Activated naive CD4-positive, alpha-beta T cell treated with anti-CD3 and anti-CD28 coated beads, Interleukin-2, amount 10 ng/mL, durations not matched to agents 7 days and 5 days (primary cell): ENCODE measurements around the gene SNAP25.
A peak's percentile ranks its signal among the peaks of the same experiment; 100 is the strongest.

Experiments used
- CTCF ChIA-PET: fragments of 350-600 bp; sonication (Branson Sonifier 250); formaldehyde crosslinking; loops from one replicate; lab custom pipeline; 2021; ENCODE audit warnings: antibody characterized with exemption; lab: Charles Lee
- DNase-seq: peaks from one replicate; pipeline ENCODE4 v3.0.0-alpha.2; 2020
- H3K27ac Mint-ChIP-seq: one replicate; pipeline ENCODE4 v1.8.0; 2021; ENCODE audit warnings: mild to moderate bottlenecking, moderate library complexity, mixed read lengths
- H3K27me3 Mint-ChIP-seq: one replicate; pipeline ENCODE4 v1.8.0; 2021; ENCODE audit warnings: mild to moderate bottlenecking, mixed read lengths
- H3K36me3 Mint-ChIP-seq: one replicate; pipeline ENCODE4 v1.8.0; 2021; ENCODE audit warnings: mixed read lengths
- H3K4me1 Mint-ChIP-seq: one replicate; pipeline ENCODE4 v1.8.0; 2021; ENCODE audit warnings: mixed read lengths
- H3K4me3 Mint-ChIP-seq: one replicate; pipeline ENCODE4 v1.8.0; 2021; ENCODE audit warnings: mild to moderate bottlenecking, moderate library complexity, mixed read lengths
- H3K9me3 Mint-ChIP-seq: one replicate; pipeline ENCODE4 v1.8.0; 2021; ENCODE audit warnings: mixed read lengths

Gene SNAP25

DNA sequence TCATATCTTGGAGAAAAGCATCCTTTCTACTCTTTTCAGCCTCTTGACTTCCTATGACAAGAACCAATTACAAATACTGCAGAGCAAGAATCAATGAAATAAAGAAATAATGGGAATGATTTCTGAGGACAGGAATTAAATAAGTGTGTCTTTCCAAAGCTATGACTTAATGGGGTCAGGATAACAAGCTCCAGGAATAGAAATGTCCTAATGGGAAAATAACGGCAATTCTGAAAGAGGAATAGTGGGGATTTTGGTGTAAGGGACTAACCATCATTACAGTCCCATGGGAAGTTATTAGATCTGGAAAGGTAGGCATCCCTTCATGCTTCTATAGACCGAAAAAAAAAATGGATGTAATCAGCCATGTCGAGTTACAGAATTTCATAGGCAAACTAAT, 28.2 kb upstream of the SNAP25 start:
- Mint-ChIP-seq H3K27ac (no peak overlapping the region), H3K4me3 (no peak overlapping the region), H3K27me3 (no peaks in the 10 kb centered on the region), H3K36me3 (no peaks in the 10 kb centered on the region), H3K9me3 (peaks cover 3% of the 10 kb centered on the region), H3K4me1 (no peaks in the 10 kb centered on the region)
- DNase-seq = no peak
- CTCF ChIA-PET = interaction anchor here (0.6 kb wide), 1 partner anchor 95 kb away, joined by 4 read pairs; no protein-coding TSS in a partner anchor

- no peak for DNase-seq
- Mint-ChIP-seq H3K4me1 (no peaks in the 10 kb centered on the region), H3K36me3 (no peaks in the 10 kb centered on the region), H3K4me3 (no peak overlapping the region), H3K27me3 (no peaks in the 10 kb centered on the region), H3K9me3 (peaks cover 3% of the 10 kb centered on the region), H3K27ac (no peak overlapping the region)
- CTCF ChIA-PET = interaction anchor here (0.7 kb wide), 1 partner anchor 1135 kb away, joined by 3 read pairs; no protein-coding TSS in a partner anchor
These were observed 26.5 kb upstream of the SNAP25 start for GRCh38 chr20:10192171-10192570.

GRCh38 chr20:10194166-10194565, 24.5 kb upstream of the SNAP25 start:
- CTCF ChIA-PET = no interaction called here
- Mint-ChIP-seq H3K4me1 (no peaks in the 10 kb centered on the region), H3K9me3 (no peaks in the 10 kb centered on the region), H3K36me3 (no peaks in the 10 kb centered on the region), H3K27me3 (no peaks in the 10 kb centered on the region), H3K4me3 (no peak overlapping the region), H3K27ac (no peak overlapping the region)
- no peak for DNase-seq

DNA sequence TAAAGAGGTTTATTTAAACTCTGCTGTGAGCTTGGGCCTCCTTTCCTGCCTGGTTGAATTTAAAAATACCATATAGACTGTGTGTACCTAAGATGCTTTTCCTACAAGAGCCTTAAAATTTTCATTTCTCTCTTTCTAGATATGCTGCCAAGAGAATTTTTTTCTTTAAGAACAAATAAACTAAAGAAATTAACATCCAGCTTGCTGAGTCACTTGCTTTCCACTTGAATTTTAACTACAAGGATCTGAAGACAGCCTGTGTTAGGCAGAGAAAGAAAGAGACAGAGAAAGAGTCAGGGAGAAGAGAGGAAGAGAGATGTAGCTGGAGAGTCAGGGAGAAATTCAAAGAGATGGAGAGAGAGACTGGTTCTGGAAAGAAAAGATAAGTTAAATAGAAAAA, 18.3 kb upstream of the SNAP25 start:
- H3K4me1 Mint-ChIP-seq = no peaks in the 10 kb centered on the region
- DNase-seq = no peak
- H3K9me3 Mint-ChIP-seq = no peaks in the 10 kb centered on the region
- H3K27ac Mint-ChIP-seq = no peak overlapping the region
- no peaks in the 10 kb centered on the region for H3K36me3 Mint-ChIP-seq
- H3K4me3 Mint-ChIP-seq = no peak overlapping the region
- CTCF ChIA-PET = no interaction called here
- no peaks in the 10 kb centered on the region for H3K27me3 Mint-ChIP-seq

DNA sequence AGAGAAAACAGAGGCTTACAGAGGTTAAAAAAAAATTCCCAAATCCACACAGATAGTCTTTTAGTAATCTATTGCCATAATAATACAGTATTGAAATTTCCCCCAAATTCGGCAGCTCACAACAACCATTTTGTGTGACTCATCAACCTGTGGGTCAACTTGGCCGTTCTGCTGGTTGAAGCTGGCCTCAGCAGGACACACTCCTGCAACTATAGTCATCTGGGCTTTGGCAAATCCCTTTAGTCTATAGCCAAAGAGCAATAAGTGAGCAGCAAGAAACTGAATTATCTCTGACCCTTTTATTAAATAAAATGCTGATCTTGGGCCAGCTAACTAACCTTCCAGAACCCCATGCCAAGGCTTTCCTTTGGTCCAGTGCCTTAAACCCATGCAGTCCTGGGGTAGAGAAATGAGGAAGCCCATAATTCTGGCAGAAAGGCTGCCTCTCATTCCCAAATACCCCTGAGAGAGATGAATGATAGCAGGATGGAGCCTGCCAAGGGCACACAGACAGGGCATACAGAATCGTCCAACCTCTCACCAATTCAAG, 17.2 kb upstream of the SNAP25 start:
- no peaks in the 10 kb centered on the region for H3K9me3 Mint-ChIP-seq
- no peak overlapping the region for H3K27ac Mint-ChIP-seq
- no peaks in the 10 kb centered on the region for H3K36me3 Mint-ChIP-seq
- no peaks in the 10 kb centered on the region for H3K4me1 Mint-ChIP-seq
- CTCF ChIA-PET = no interaction called here
- no peak for DNase-seq
- no peak overlapping the region for H3K4me3 Mint-ChIP-seq
- H3K27me3 Mint-ChIP-seq = no peaks in the 10 kb centered on the region

DNA sequence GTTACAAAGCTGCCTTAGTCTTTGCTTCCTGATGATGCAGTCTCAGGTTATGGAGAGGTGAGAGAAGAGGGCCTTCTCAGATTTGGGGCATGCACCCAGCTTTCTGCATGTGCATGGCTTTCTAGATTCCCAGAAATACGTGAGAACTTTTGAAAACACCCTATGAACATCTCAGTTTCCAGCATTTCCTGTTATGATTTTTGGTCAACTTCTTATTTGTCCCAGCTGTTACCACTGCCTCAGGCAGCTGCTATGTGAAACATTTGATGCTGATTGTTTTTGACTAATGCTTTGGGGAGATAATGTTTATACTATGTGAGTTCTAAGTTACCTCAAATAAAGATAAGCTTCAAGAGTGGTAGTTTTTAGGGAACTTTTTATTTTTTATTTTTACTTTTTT, 9.5 kb upstream of the SNAP25 start:
- H3K27ac Mint-ChIP-seq = no peak overlapping the region
- no peaks in the 10 kb centered on the region for H3K36me3 Mint-ChIP-seq
- CTCF ChIA-PET = no interaction called here
- no peaks in the 10 kb centered on the region for H3K4me1 Mint-ChIP-seq
- H3K4me3 Mint-ChIP-seq = no peak overlapping the region
- no peak for DNase-seq
- H3K9me3 Mint-ChIP-seq = no peaks in the 10 kb centered on the region
- no peaks in the 10 kb centered on the region for H3K27me3 Mint-ChIP-seq

DNA sequence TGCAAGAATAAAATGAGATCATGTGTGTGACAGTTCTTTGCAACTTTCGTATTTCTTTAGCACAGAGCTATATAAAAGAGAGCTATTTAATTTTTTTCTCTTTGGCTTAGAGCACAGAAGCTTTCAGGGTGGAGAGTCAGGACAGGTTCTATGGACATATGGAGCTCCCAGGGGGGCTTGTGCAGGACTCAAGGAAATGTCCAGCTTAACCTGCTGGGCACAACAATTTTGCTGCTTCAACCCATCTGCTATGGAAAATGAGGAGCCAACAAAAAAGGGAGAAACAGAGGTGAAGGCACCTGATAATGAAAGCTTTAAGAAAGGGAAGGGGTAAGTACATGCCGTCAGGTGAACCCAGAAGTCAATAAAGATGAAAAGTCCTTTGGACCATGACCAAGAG, 5.1 kb upstream of the SNAP25 start:
- Mint-ChIP-seq H3K27ac (no peak overlapping the region), H3K4me1 (peaks cover 2% of the 10 kb centered on the region), H3K9me3 (no peaks in the 10 kb centered on the region), H3K36me3 (peaks cover 1% of the 10 kb centered on the region), H3K4me3 (no peak overlapping the region), H3K27me3 (peaks cover 14% of the 10 kb centered on the region)
- CTCF ChIA-PET = no interaction called here
- no peak for DNase-seq

GRCh38 chr20:10216146-10216791, 2.4 kb upstream of the SNAP25 start:
- peaks cover 1% of the 10 kb centered on the region for H3K36me3 Mint-ChIP-seq
- CTCF ChIA-PET = no interaction called here
- DNase-seq = no peak
- no peak overlapping the region for H3K4me3 Mint-ChIP-seq
- no peaks in the 10 kb centered on the region for H3K9me3 Mint-ChIP-seq
- H3K27me3 Mint-ChIP-seq = peaks cover 25% of the 10 kb centered on the region
- H3K27ac Mint-ChIP-seq = no peak overlapping the region
- H3K4me1 Mint-ChIP-seq = peaks cover 6% of the 10 kb centered on the region

DNA sequence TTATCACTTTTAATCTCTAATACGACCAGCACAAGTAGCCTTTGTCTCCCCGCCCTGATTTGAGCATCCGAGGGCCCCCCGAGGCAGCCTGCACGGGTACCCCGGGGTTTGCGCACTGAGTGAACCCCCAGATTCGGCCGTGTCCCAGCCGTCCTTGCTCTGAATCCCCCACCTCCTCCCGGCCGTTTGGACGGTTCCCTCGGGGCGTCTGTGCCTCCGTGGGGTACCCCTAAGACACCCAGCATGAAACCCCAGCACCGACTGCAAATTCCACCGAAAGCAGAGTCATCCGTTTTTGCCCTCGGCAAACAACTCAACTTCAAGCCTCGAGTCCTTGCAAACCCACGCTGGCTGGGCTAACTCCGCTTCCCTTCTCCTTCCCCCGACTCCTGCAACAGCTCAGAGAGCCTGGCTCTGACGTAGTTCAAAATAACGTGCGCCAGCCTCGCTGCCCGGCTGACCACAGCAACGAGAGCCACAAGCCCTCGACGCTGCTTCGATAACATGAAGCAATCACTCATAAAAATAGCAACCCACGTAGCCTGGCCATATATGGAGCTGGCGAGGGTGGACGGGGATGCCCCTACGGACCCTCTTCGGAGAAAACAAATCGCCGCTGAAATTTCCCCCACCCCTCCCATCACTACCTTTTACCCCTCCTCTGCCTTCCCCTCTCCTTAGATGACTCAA, 764 bp upstream of the SNAP25 start:
- no peak for DNase-seq
- Mint-ChIP-seq H3K4me3 (no peak overlapping the region), H3K4me1 (peaks cover 6% of the 10 kb centered on the region), H3K9me3 (no peaks in the 10 kb centered on the region), H3K27me3 (peaks cover 25% of the 10 kb centered on the region), H3K36me3 (peaks cover 1% of the 10 kb centered on the region), H3K27ac (no peak overlapping the region)
- CTCF ChIA-PET = no interaction called here

DNA sequence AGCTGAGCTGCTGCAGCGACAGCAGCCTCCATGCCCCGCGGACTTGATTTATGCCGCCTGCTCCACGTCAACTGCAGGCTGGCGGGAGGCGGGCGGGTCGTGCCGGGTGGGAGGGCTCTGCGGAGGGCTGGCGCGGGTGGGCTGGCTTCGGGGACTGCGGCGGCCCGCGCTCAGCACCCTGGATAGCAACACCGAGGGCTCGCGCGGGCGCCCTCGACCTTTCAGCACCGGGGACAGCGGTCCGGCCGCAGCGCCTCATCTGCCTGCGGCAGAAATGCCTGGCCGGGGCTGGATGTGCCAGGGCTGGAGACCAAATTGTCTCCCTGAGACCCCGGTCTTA, 792 bp downstream of the SNAP25 start:
- DNase-seq = peak; percentile 77
- CTCF ChIA-PET = no interaction called here
- Mint-ChIP-seq H3K27me3 (peaks cover 25% of the 10 kb centered on the region), H3K9me3 (no peaks in the 10 kb centered on the region), H3K4me3 (no peak overlapping the region), H3K4me1 (peaks cover 6% of the 10 kb centered on the region), H3K36me3 (peaks cover 1% of the 10 kb centered on the region), H3K27ac (no peak overlapping the region)

DNA sequence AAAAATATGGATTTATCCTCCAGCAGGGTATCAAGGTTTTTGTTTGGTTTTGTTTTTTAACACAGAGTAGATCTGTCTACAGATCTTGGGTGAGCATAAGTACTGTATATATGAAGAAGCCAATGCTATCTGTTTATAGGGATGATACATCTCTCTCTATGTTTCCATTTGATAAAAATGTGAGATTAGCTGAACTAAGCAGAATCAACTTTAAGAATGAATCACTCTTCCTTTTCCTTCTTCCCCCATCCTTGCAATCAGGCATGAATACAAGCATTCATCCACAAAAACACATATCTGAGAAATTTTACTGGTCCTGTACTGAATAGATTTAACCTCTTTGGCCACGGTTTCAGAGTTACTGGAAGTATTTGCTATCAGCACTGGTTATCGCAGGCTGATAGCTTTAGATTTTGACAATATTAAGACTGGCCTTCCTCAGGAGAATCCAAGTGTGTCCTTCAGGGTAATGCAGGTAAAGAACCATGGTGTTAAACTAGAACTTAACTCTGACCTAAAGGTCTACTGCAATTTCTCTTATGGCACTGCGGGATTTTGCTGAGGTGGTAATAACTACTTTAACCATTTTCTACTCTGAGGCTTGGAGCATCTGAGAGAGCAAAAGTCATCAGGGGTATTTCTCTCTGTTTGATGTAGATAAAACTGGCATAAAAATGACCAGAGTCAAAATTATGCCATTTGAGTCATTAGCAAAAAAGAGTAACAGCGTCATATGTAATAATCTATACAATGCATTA, 1.5 kb downstream of the SNAP25 start:
- Mint-ChIP-seq H3K27ac (no peak overlapping the region), H3K4me1 (peaks cover 6% of the 10 kb centered on the region), H3K27me3 (peaks cover 25% of the 10 kb centered on the region), H3K9me3 (no peaks in the 10 kb centered on the region), H3K4me3 (no peak overlapping the region), H3K36me3 (peaks cover 1% of the 10 kb centered on the region)
- DNase-seq = no peak
- CTCF ChIA-PET = no interaction called here

DNA sequence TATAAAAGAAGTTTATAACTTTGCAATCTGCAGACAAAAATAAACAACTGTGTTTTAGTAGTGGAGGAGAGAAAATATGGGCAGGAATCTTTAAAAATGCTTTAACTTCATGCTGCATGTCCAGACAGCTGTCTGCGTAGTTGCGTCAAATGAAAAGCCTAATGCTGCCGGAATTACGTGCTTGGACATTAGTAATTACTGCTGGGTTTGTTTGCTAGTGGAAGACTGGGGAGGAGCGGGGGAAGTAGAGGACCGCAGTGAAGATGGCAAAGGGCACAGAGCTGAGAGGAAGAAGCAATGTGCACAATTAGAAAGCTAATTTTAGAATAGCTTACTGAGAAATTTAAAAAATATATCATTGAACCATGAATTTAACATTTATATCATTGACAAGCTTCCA, 2.4 kb downstream of the SNAP25 start:
- Mint-ChIP-seq H3K4me1 (peaks cover 6% of the 10 kb centered on the region), H3K4me3 (no peak overlapping the region), H3K27ac (no peak overlapping the region), H3K27me3 (peaks cover 25% of the 10 kb centered on the region), H3K36me3 (peaks cover 1% of the 10 kb centered on the region), H3K9me3 (no peaks in the 10 kb centered on the region)
- CTCF ChIA-PET = no interaction called here
- no peak for DNase-seq

DNA sequence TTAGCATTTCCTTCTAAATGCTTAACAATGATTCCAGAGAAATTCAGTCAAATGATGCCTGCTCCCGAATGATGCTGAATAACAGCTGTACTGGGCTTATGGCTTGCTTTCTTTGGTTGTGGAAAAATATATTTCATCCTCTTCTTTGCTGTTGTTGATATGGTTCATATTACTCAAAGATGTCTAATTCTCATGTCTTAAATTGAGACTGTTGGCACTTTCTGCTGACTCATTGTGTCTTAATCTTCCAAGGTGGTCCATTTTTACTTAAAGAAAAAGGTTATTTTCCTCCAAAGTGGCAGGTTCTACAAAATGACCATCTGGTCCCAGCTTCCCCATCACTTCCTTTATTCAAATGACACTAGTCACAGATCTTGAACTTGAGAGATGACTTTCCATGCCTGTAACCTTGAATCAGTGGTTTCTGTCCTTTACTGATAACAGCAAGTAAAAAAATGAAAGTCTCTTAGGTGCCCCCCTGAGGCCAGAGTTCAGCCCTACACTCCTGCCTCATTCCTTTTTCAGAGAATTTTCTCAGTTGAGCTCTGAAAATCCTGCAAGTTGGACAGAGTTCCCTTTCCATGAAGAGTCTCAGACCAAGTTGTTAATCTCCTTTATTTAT, 6.9 kb downstream of the SNAP25 start:
- CTCF ChIA-PET = no interaction called here
- no peaks in the 10 kb centered on the region for H3K36me3 Mint-ChIP-seq
- no peak overlapping the region for H3K27ac Mint-ChIP-seq
- no peaks in the 10 kb centered on the region for H3K27me3 Mint-ChIP-seq
- no peak for DNase-seq
- H3K4me3 Mint-ChIP-seq = no peak overlapping the region
- H3K9me3 Mint-ChIP-seq = no peaks in the 10 kb centered on the region
- no peaks in the 10 kb centered on the region for H3K4me1 Mint-ChIP-seq

GRCh38 chr20:10228330-10228729, 9.7 kb downstream of the SNAP25 start:
- DNase-seq = no peak
- Mint-ChIP-seq H3K36me3 (no peaks in the 10 kb centered on the region), H3K27ac (no peak overlapping the region), H3K9me3 (no peaks in the 10 kb centered on the region), H3K4me1 (no peaks in the 10 kb centered on the region), H3K27me3 (no peaks in the 10 kb centered on the region), H3K4me3 (no peak overlapping the region)
- CTCF ChIA-PET = interaction anchor here (0.6 kb wide), 1 partner anchor 464 kb away, joined by 3 read pairs; no protein-coding TSS in a partner anchor
